Right lobe of liver (tissue), 6 donors: ENCODE measurements around the gene GLIPR1L1. TPM values are rescaled to one million over a fixed set of nuclear protein-coding genes. Genes with fewer than 3 reads are reported as not detected.

ENCODE experiments used
- ATAC-seq, 4 donors: fragments of 200-7000 bp; cut with Tn5 transposase; one replicate each; pipeline ENCODE4 v1.9.1; 2020; ENCODE audit warnings: mild to moderate bottlenecking in 4 of 4, moderate library complexity in 4 of 4
- DNase-seq, 3 donors: peaks; one replicate each; pipeline ENCODE4 v3.0.0-alpha.2; 2020
- H3K27ac ChIP-seq, 3 donors: fragments of 200-600 bp; one replicate each; pipeline ENCODE4 v1.8.0; 2022
- H3K27me3 ChIP-seq, 2 donors: fragments of 200-600 bp; one replicate each; pipeline ENCODE4 v1.8.0; 2022
- H3K36me3 ChIP-seq, 4 donors: fragments of 200-600 bp; sonication (generic) in 1 of 4; one replicate each; pipeline versions ENCODE4 v1.5.1 to v1.8.0; 2017 to 2022; ENCODE audit warnings: control low read depth in 1 of 4
- H3K4me1 ChIP-seq, 4 donors: fragments of 200-600 bp; sonication (generic) in 1 of 4; one replicate each; pipeline versions ENCODE4 v1.5.1 to v1.8.0; 2017 to 2022; ENCODE audit warnings: control low read depth in 1 of 4
- H3K4me3 ChIP-seq, 3 donors: fragments of 200-600 bp; one replicate each; pipeline ENCODE4 v1.8.0; 2022
- H3K9me3 ChIP-seq, 4 donors: fragments of 200-600 bp; sonication (generic) in 1 of 4; one replicate each; pipeline versions ENCODE4 v1.5.1 to v1.8.0; 2017 to 2022; ENCODE audit warnings: control low read depth in 1 of 4
- CTCF ChIP-seq, 4 donors: fragments of 200-600 bp in 3 of 4; fragments of 450-650 bp in 1 of 4; IDR thresholded peaks; one replicate each; pipeline versions ENCODE4 v1.5.1 to v1.8.0; 2016 to 2022; ENCODE audit warnings: antibody characterized with exemption in 4 of 4, mild to moderate bottlenecking in 2 of 4
- POLR2A ChIP-seq: fragments of 450-650 bp; IDR thresholded peaks from one replicate; pipeline ENCODE4 v1.6.1; 2017; ENCODE audit warnings: antibody characterized with exemption, mild to moderate bottlenecking
- WGBS: methylation state at CpG from one replicate; pipeline ENCODE4 v1.1.6; 2018; ENCODE audit warnings: low coverage, low lambda C conversion rate; ENCODE audit not compliant: insufficient coverage; ENCODE audit errors: missing lambda C conversion rate; 5-methylcytosine and 5-hydroxymethylcytosine counted together
- intact Hi-C, 2 donors: fragments of 100-400 bp; cut with DNase I; formaldehyde crosslinking; loops; one replicate each; pipeline versions ENCODE4 v1.11.2 to v1.14.1; 2022
- total RNA-seq, 6 experiments: library from RNA; depleted of rRNA in 2 of 6; stranded (reverse); fragments of >200 nt in 2 of 6; fragmentation: NEBNext Ultra II Directional in 3 of 6; extraction: Animal tissue kit (Norgen Biotek cat#: 25700) in 3 of 6; gene quantifications; one replicate each; pipeline versions ENCODE4 v1.1.0 to v1.2.4, GENCODE V29; 2016 to 2023
- donor health status: DM: no; HTN: yes; CAD: no.
- donor health status: DM: no; HTN: no; CAD: no.
- donor health status: DM: no; HTN: no; CAD: no.
- donor health status: DM: no; HTN: yes; CAD: no.
- donor health status: DM: no; HTN: yes; CAD: no.

The GLIPR1L1 gene
- total RNA-seq, 6 experiments from 2014 or later, result not detected

GRCh38 chr12:75389706-75390105 lies 55.2 kb downstream of the GLIPR1L1 start:
- Histone ChIP-seq H3K36me3 (no peaks in the 10 kb centered on the region), H3K27ac (no peak overlapping the region), H3K4me3 (peak overlapping the region in 1 of 3 donors; percentile 61), H3K27me3 (no peaks in the 10 kb centered on the region), H3K4me1 (peaks cover 0 to 7% (median 2%) of the 10 kb centered on the region in 4 donors), H3K9me3 (no peaks in the 10 kb centered on the region)
- ATAC-seq, result no peak
- 15% methylated on average over 1 of the region's 1 CpG for WGBS
- no peak for DNase-seq
- no peak for TF ChIP-seq POLR2A
- TF ChIP-seq CTCF (IDR thresholded peaks at IDR 0.05), result no peak
- intact Hi-C loops, result no loop called here

- intact Hi-C loops, result no loop called here
- Histone ChIP-seq H3K27ac (peak overlapping the region; percentile 89 to 91 (median 89)), H3K27me3 (no peaks in the 10 kb centered on the region), H3K36me3 (no peaks in the 10 kb centered on the region), H3K4me3 (peak overlapping the region; percentile 47 to 68 (median 61)), H3K4me1 (peaks cover 0 to 7% (median 2%) of the 10 kb centered on the region in 4 donors), H3K9me3 (no peaks in the 10 kb centered on the region)
- 18% methylated on average over 6 of the region's 6 CpGs for WGBS
- DNase-seq, result no peak
- TF ChIP-seq CTCF (IDR thresholded peaks at IDR 0.05), result no peak
- TF ChIP-seq POLR2A, result no peak
- peak in 3 of 4 donors; percentile 2 to 49 (median 20) for ATAC-seq
These were observed 55.9 kb downstream of the GLIPR1L1 start for GRCh38 chr12:75390156-75390898.

GRCh38 chr12:75390899-75391538 lies 56.5 kb downstream of the GLIPR1L1 start, which contains the start of gene GLIPR1L2:
Gene GLIPR1L2, plus strand, starts transcription at chr12:75391089. Its CDS starts 28 bp downstream, at chr12:75391117.
- H3K27me3 ChIP-seq, result no peaks in the 10 kb centered on the region
- H3K9me3 ChIP-seq, result no peaks in the 10 kb centered on the region
- intact Hi-C loops, result no loop called here
- H3K4me3 ChIP-seq, result peak within 1 kb of the TSS; percentile 47 to 68 (median 61)
- peaks cover 0 to 7% (median 2%) of the 10 kb centered on the region in 4 donors for H3K4me1 ChIP-seq
- peak within 1 kb of the TSS; percentile 89 to 91 (median 89) for H3K27ac ChIP-seq
- TF ChIP-seq POLR2A (peak; percentile 75), CTCF (IDR thresholded peaks at IDR 0.05) (peak; percentile 76 to 90 (median 84))
- DNase-seq (peak; percentile 95 to 98 (median 97)), ATAC-seq (peak; percentile 99 to 100 (median 99))
- 0% methylated on average over 30 of the region's 36 CpGs for WGBS
- H3K36me3 ChIP-seq, result no peaks in the 10 kb centered on the region

- Histone ChIP-seq H3K27ac (no peak overlapping the region), H3K4me1 (no peaks in the 10 kb centered on the region), H3K4me3 (no peak overlapping the region), H3K27me3 (no peaks in the 10 kb centered on the region), H3K36me3 (no peaks in the 10 kb centered on the region), H3K9me3 (no peaks in the 10 kb centered on the region)
- ATAC-seq (no peak), DNase-seq (no peak)
- WGBS, result 56% methylated on average over 1 of the region's 1 CpG
- TF ChIP-seq CTCF (IDR thresholded peaks at IDR 0.05) (no peak), POLR2A (no peak)
- intact Hi-C loops, result no loop called here
These were observed 69.8 kb downstream of the GLIPR1L1 start for GRCh38 chr12:75404231-75404630.
